Naive B cell (primary cell): Measurements from ENCODE around the gene FAM187B. TPM values are rescaled to one million over a fixed set of nuclear protein-coding genes. Genes with fewer than 3 reads are reported as not detected.
"Not testable (repeated sequence)": the region's sequence is repeated elsewhere in the genome, so short reads cannot be mapped to it uniquely, and the experiment has no call there.

Experiments used
- ATAC-seq, 2 donors: fragments of 150-1000 bp; cut with Tn5 transposase; 2 replicates each; pipeline ENCODE4 v1.10.0; 2021; ENCODE audit warnings: low read depth in 2 of 2, mild to moderate bottlenecking in 2 of 2, moderate library complexity in 2 of 2
- DNase-seq: peaks from one replicate; pipeline ENCODE4 v3.0.0; 2022
- H3K27ac Mint-ChIP-seq, 6 donors: one replicate each; pipeline ENCODE4 v1.8.0; 2020 to 2022; ENCODE audit warnings: mild to moderate bottlenecking in 6 of 6, mixed read lengths in 6 of 6, moderate library complexity in 5 of 6, inconsistent platforms in 2 of 6
- H3K27me3 Mint-ChIP-seq, 3 donors: one replicate each; pipeline ENCODE4 v1.8.0; 2021 to 2022; ENCODE audit warnings: mixed read lengths in 3 of 3, mild to moderate bottlenecking in 1 of 3
- H3K36me3 Mint-ChIP-seq, 2 donors: one replicate each; pipeline ENCODE4 v1.8.0; 2020 to 2022; ENCODE audit warnings: mixed read lengths in 2 of 2, inconsistent platforms in 1 of 2, mild to moderate bottlenecking in 1 of 2
- H3K4me1 Mint-ChIP-seq, 3 donors: one replicate each; pipeline ENCODE4 v1.8.0; 2020 to 2022; ENCODE audit warnings: mixed read lengths in 3 of 3, inconsistent platforms in 1 of 3, mild to moderate bottlenecking in 1 of 3, moderate library complexity in 1 of 3
- H3K4me3 Mint-ChIP-seq, 8 donors: one replicate each; pipeline ENCODE4 v1.8.0; 2020 to 2022; ENCODE audit warnings: mild to moderate bottlenecking in 8 of 8, mixed read lengths in 8 of 8, moderate library complexity in 8 of 8, inconsistent platforms in 2 of 8
- H3K9me3 Mint-ChIP-seq, 7 donors: one replicate each; pipeline ENCODE4 v1.8.0; 2020 to 2022; ENCODE audit warnings: mixed read lengths in 7 of 7, mild to moderate bottlenecking in 5 of 7, inconsistent platforms in 2 of 7, moderate library complexity in 1 of 7
- polyA plus RNA-seq, 6 donors: library from polyadenylated mRNA; unstranded; fragments of 300-500 nt; fragmentation: Illumina TruSeq; gene quantifications; one replicate each; pipeline ENCODE4 v1.2.3, GENCODE V29; 2021; ENCODE audit warnings: low read depth in 6 of 6

Gene FAM187B
- polyA plus RNA-seq, 6 donors from 2014 or later = not detected

- not testable (repeated sequence) for H3K4me3 Mint-ChIP-seq, ATAC-seq, H3K27me3 Mint-ChIP-seq, DNase-seq, H3K9me3 Mint-ChIP-seq, H3K36me3 Mint-ChIP-seq
- H3K27ac Mint-ChIP-seq = peak overlapping the region in 1 of 6 donors; percentile 13
- H3K4me1 Mint-ChIP-seq = peaks cover 13 to 55% (median 40%) of the 10 kb centered on the region in 3 donors
Measured at GRCh38 chr19:35220973-35221590, 7.5 kb downstream of the FAM187B start.

GRCh38 chr19:35220315-35220921 is 8.1 kb downstream of the FAM187B start:
- Mint-ChIP-seq H3K36me3 (no peaks in the 10 kb centered on the region), H3K9me3 (peaks cover 0 to 3% (median 0%) of the 10 kb centered on the region in 7 donors), H3K27me3 (no peaks in the 10 kb centered on the region), H3K4me3 (no peak overlapping the region), H3K4me1 (peaks cover 18 to 55% (median 40%) of the 10 kb centered on the region in 3 donors), H3K27ac (peak overlapping the region in 1 of 6 donors; percentile 13)
- ATAC-seq (no peak), DNase-seq (no peak)

- no peak for ATAC-seq
- DNase-seq = no peak
- peaks cover 20 to 57% (median 46%) of the 10 kb centered on the region in 3 donors for H3K4me1 Mint-ChIP-seq
- peaks cover 0 to 3% (median 0%) of the 10 kb centered on the region in 7 donors for H3K9me3 Mint-ChIP-seq
- H3K36me3 Mint-ChIP-seq = no peaks in the 10 kb centered on the region
- H3K27ac Mint-ChIP-seq = no peak overlapping the region
- H3K4me3 Mint-ChIP-seq = no peak overlapping the region
- no peaks in the 10 kb centered on the region for H3K27me3 Mint-ChIP-seq
Measured at GRCh38 chr19:35219008-35219407, 9.5 kb downstream of the FAM187B start.

GRCh38 chr19:35217649-35217990 is 10.9 kb downstream of the FAM187B start:
- ATAC-seq (no peak), DNase-seq (no peak)
- peaks cover 20 to 59% (median 54%) of the 10 kb centered on the region in 3 donors for H3K4me1 Mint-ChIP-seq
- no peak overlapping the region for H3K4me3 Mint-ChIP-seq
- peak overlapping the region in 3 of 6 donors; percentile 28 to 100 (median 81) for H3K27ac Mint-ChIP-seq
- H3K36me3 Mint-ChIP-seq = no peaks in the 10 kb centered on the region
- no peaks in the 10 kb centered on the region for H3K27me3 Mint-ChIP-seq
- H3K9me3 Mint-ChIP-seq = peaks cover 0 to 3% (median 0%) of the 10 kb centered on the region in 7 donors

GRCh38 chr19:35216833-35217648 is 11.5 kb downstream of the FAM187B start:
- Mint-ChIP-seq H3K27ac (peak overlapping the region; percentile 28 to 100 (median 97)), H3K36me3 (peaks cover 0 to 5% of the 10 kb centered on the region in 2 donors), H3K4me1 (peaks cover 26 to 60% (median 54%) of the 10 kb centered on the region in 3 donors), H3K9me3 (peaks cover 0 to 7% (median 3%) of the 10 kb centered on the region in 7 donors), H3K27me3 (no peaks in the 10 kb centered on the region), H3K4me3 (peak overlapping the region in 2 of 8 donors; percentile 6 to 20)
- ATAC-seq = no peak
- no peak for DNase-seq

- Mint-ChIP-seq H3K9me3 (peaks cover 0 to 10% (median 3%) of the 10 kb centered on the region in 7 donors), H3K36me3 (peaks cover 0 to 9% of the 10 kb centered on the region in 2 donors), H3K27me3 (no peaks in the 10 kb centered on the region), H3K4me1 (peaks cover 33 to 68% (median 57%) of the 10 kb centered on the region in 3 donors), H3K27ac (peak overlapping the region; percentile 82 to 100 (median 100)), H3K4me3 (peak overlapping the region in 3 of 8 donors; percentile 7 to 69 (median 45))
- ATAC-seq (no peak), DNase-seq (no peak)
Measured at GRCh38 chr19:35216016-35216832, 12.3 kb downstream of the FAM187B start.

GRCh38 chr19:35214766-35215422 is 13.6 kb downstream of the FAM187B start:
- DNase-seq (no peak), ATAC-seq (no peak)
- no peaks in the 10 kb centered on the region for H3K27me3 Mint-ChIP-seq
- peaks cover 0 to 10% (median 3%) of the 10 kb centered on the region in 7 donors for H3K9me3 Mint-ChIP-seq
- peaks cover 38 to 77% (median 64%) of the 10 kb centered on the region in 3 donors for H3K4me1 Mint-ChIP-seq
- H3K27ac Mint-ChIP-seq = peak overlapping the region; percentile 100
- H3K36me3 Mint-ChIP-seq = peaks cover 0 to 9% of the 10 kb centered on the region in 2 donors
- H3K4me3 Mint-ChIP-seq = peak overlapping the region in 4 of 8 donors; percentile 35 to 82 (median 68)

GRCh38 chr19:35213663-35214632 is 14.6 kb downstream of the FAM187B start:
- ATAC-seq (peak; percentile 61 to 65), DNase-seq (peak; percentile 95)
- H3K36me3 Mint-ChIP-seq = peaks cover 0 to 9% of the 10 kb centered on the region in 2 donors
- peaks cover 34 to 87% (median 64%) of the 10 kb centered on the region in 3 donors for H3K4me1 Mint-ChIP-seq
- H3K9me3 Mint-ChIP-seq = peaks cover 0 to 10% (median 1%) of the 10 kb centered on the region in 7 donors
- H3K4me3 Mint-ChIP-seq = peak overlapping the region; percentile 50 to 95 (median 84)
- peak overlapping the region; percentile 100 for H3K27ac Mint-ChIP-seq
- no peaks in the 10 kb centered on the region for H3K27me3 Mint-ChIP-seq

GRCh38 chr19:35212241-35212640 is 16.3 kb downstream of the FAM187B start:
- H3K4me1 Mint-ChIP-seq = peaks cover 39 to 92% (median 70%) of the 10 kb centered on the region in 3 donors
- H3K9me3 Mint-ChIP-seq = peaks cover 0 to 16% (median 4%) of the 10 kb centered on the region in 7 donors
- H3K4me3 Mint-ChIP-seq = peak overlapping the region; percentile 75 to 95 (median 86)
- H3K27me3 Mint-ChIP-seq = no peaks in the 10 kb centered on the region
- DNase-seq (no peak), ATAC-seq (no peak)
- H3K36me3 Mint-ChIP-seq = peaks cover 0 to 9% of the 10 kb centered on the region in 2 donors
- peak overlapping the region; percentile 100 for H3K27ac Mint-ChIP-seq

- H3K9me3 Mint-ChIP-seq = peaks cover 0 to 13% (median 4%) of the 10 kb centered on the region in 7 donors
- no peaks in the 10 kb centered on the region for H3K27me3 Mint-ChIP-seq
- peak; percentile 85 for DNase-seq
- H3K4me3 Mint-ChIP-seq = peak overlapping the region; percentile 75 to 95 (median 86)
- peak overlapping the region; percentile 100 for H3K27ac Mint-ChIP-seq
- H3K4me1 Mint-ChIP-seq = peaks cover 39 to 92% (median 72%) of the 10 kb centered on the region in 3 donors
- peaks cover 0 to 9% of the 10 kb centered on the region in 2 donors for H3K36me3 Mint-ChIP-seq
- peak; percentile 40 to 45 for ATAC-seq
Measured at GRCh38 chr19:35211545-35212230, 16.9 kb downstream of the FAM187B start.

GRCh38 chr19:35209646-35210045 is 18.9 kb downstream of the FAM187B start:
- H3K27me3 Mint-ChIP-seq = no peaks in the 10 kb centered on the region
- H3K4me3 Mint-ChIP-seq = peak overlapping the region in 3 of 8 donors; percentile 10 to 52 (median 20)
- H3K36me3 Mint-ChIP-seq = peaks cover 0 to 9% of the 10 kb centered on the region in 2 donors
- peak overlapping the region; percentile 84 to 100 (median 98) for H3K27ac Mint-ChIP-seq
- H3K9me3 Mint-ChIP-seq = peaks cover 0 to 13% (median 4%) of the 10 kb centered on the region in 7 donors
- DNase-seq = no peak
- H3K4me1 Mint-ChIP-seq = peaks cover 45 to 92% (median 72%) of the 10 kb centered on the region in 3 donors
- ATAC-seq = no peak
